GM12892 (cell line): Measurements from ENCODE around the gene QSOX1.

Source experiments
- POLR2A ChIP-seq: IDR thresholded peaks from 2 replicates; pipeline ENCODE4 v1.6.1; 2011; ENCODE audit warnings: low read depth, low read length, control low read depth
- TAF1 ChIP-seq: IDR thresholded peaks from 2 replicates; pipeline ENCODE4 v1.6.1; 2011; ENCODE audit warnings: low read depth, mild to moderate bottlenecking, control low read depth, low read length, borderline replicate concordance

GRCh38 chr1:180143359-180143758 is 11.3 kb upstream of the QSOX1 start:
- TF ChIP-seq POLR2A, result no peak
- TF ChIP-seq TAF1, result no peak
